HFF-Myc (cell line): ENCODE data around the gene NEURL1.

ENCODE experiments used
- DNase-seq: peaks from one replicate; pipeline ENCODE4 v3.0.0-alpha.2; 2011; ENCODE audit warnings: low read depth; ENCODE audit errors: extremely low read depth
- H3K4me3 ChIP-seq: replicated peaks from 2 replicates; pipeline ENCODE4 v1.5.1; 2011; ENCODE audit warnings: low read depth, mild to moderate bottlenecking, control low read depth, low read length
- CTCF ChIP-seq: IDR thresholded peaks from 2 replicates; pipeline ENCODE4 v1.5.1; 2012; ENCODE audit warnings: mild to moderate bottlenecking, low read depth, low read length, control low read depth; ENCODE audit errors: missing control alignments

NEURL1 gene

GRCh38 chr10:103493916-103494877 is 692 bp downstream of the NEURL1 start:
- DNase-seq = no peak
- peak overlapping the region; percentile 33 for H3K4me3 ChIP-seq
- no peak for TF ChIP-seq CTCF

GRCh38 chr10:103495321-103495720 is 1.8 kb downstream of the NEURL1 start:
- DNase-seq = no peak
- TF ChIP-seq CTCF = no peak
- no peak overlapping the region for H3K4me3 ChIP-seq

GRCh38 chr10:103497161-103497915 is 3.8 kb downstream of the NEURL1 start:
- no peak for TF ChIP-seq CTCF
- H3K4me3 ChIP-seq = no peak overlapping the region
- DNase-seq = no peak

GRCh38 chr10:103498936-103499638 is 5.6 kb downstream of the NEURL1 start:
- TF ChIP-seq CTCF = no peak
- no peak overlapping the region for H3K4me3 ChIP-seq
- no peak for DNase-seq

- no peak for TF ChIP-seq CTCF
- DNase-seq = no peak
- no peak overlapping the region for H3K4me3 ChIP-seq
Observed at GRCh38 chr10:103499881-103500280, 6.4 kb downstream of the NEURL1 start.

GRCh38 chr10:103500481-103500880 is 7.0 kb downstream of the NEURL1 start:
- DNase-seq = no peak
- no peak overlapping the region for H3K4me3 ChIP-seq
- TF ChIP-seq CTCF = no peak
